IMR-90 (cell line): ENCODE measurements around the gene IL36B. TPM values are rescaled to one million over a fixed set of nuclear protein-coding genes. Genes with fewer than 3 reads are reported as not detected.

Experiments used
- ATAC-seq: fragments of 200-7000 bp; cut with Tn5 transposase; 2 replicates; pipeline ENCODE4 v1.9.1; 2020; ENCODE audit warnings: low read depth, mild to moderate bottlenecking, moderate library complexity
- BruUV-seq: library from RNA; stranded (reverse); fragments of 400-500 nt; replicated peaks from 2 replicates; lab custom pipeline; 2021; lab: Mats Ljungman, UMichigan
- CTCF ChIA-PET: fragments of 300-600 bp; formaldehyde crosslinking; extraction: SDS; loops from one replicate; lab custom pipeline; 2021; ENCODE audit warnings: antibody characterized with exemption; lab: Yijun Ruan, JAX
- POLR2A ChIA-PET: fragments of 300-600 bp; sonication (Branson Sonifier 250); formaldehyde crosslinking; loops from one replicate; lab custom pipeline; 2022; ENCODE audit warnings: antibody characterized with exemption; ENCODE audit not compliant: unreplicated experiment; lab: Charles Lee
- DNase-seq: peaks from one replicate; pipeline ENCODE4 v3.0.0; 2013
- H2AFZ ChIP-seq: replicated peaks from 2 replicates; pipeline ENCODE3; 2013; ENCODE audit warnings: low read length, mild to moderate bottlenecking; ENCODE audit not compliant: poor library complexity
- H2AK5ac ChIP-seq: 2 replicates; pipeline ENCODE4 v1.6.1; 2013; ENCODE audit warnings: low read depth, low read length, inconsistent platforms
- H2AK9ac ChIP-seq: replicated peaks from 2 replicates; pipeline ENCODE3; 2013; ENCODE audit warnings: mild to moderate bottlenecking, low read depth, low read length, moderate library complexity; ENCODE audit not compliant: poor library complexity
- H2BK120ac ChIP-seq: 2 replicates; pipeline ENCODE4 v1.6.1; 2013; ENCODE audit warnings: low read depth, low read length, inconsistent platforms
- H2BK15ac ChIP-seq: 3 replicates; pipeline ENCODE4 v1.6.1; 2013; ENCODE audit warnings: low read depth, low read length, inconsistent platforms
- H2BK20ac ChIP-seq: 2 replicates; pipeline ENCODE4 v1.6.1; 2013; ENCODE audit warnings: low read depth, mild to moderate bottlenecking, inconsistent platforms, low read length, moderate library complexity
- H2BK5ac ChIP-seq: 2 replicates; pipeline ENCODE4 v1.6.1; 2013; ENCODE audit warnings: mild to moderate bottlenecking, low read depth, low read length, inconsistent platforms; ENCODE audit not compliant: poor library complexity, severe bottlenecking
- H3K14ac ChIP-seq: replicated peaks from 2 replicates; pipeline ENCODE4 v1.6.1; 2013; ENCODE audit warnings: low read depth, low read length, inconsistent platforms
- H3K18ac ChIP-seq: 2 replicates; pipeline ENCODE4 v1.6.1; 2013; ENCODE audit warnings: low read depth, low read length, control low read depth
- H3K23ac ChIP-seq: 2 replicates; pipeline ENCODE4 v1.6.1; 2013; ENCODE audit warnings: low read depth, low read length, inconsistent platforms
- H3K27ac ChIP-seq: 2 replicates; pipeline ENCODE4 v1.5.1; 2013; ENCODE audit warnings: mild to moderate bottlenecking, control low read depth, low read length; ENCODE audit not compliant: insufficient read depth
- H3K27me3 ChIP-seq: 2 replicates; pipeline ENCODE4 v1.6.1; 2013; ENCODE audit warnings: low read length; ENCODE audit not compliant: control insufficient read depth, insufficient read depth
- H3K36me3 ChIP-seq: 2 replicates; pipeline ENCODE4 v1.6.1; 2013; ENCODE audit warnings: low read length, mixed read lengths; ENCODE audit not compliant: control insufficient read depth, insufficient read depth
- H3K4ac ChIP-seq: 2 replicates; pipeline ENCODE4 v1.6.1; 2013; ENCODE audit warnings: low read depth, low read length, inconsistent platforms
- H3K4me1 ChIP-seq: 2 replicates; pipeline ENCODE4 v1.6.1; 2013; ENCODE audit warnings: low read length, mixed read lengths; ENCODE audit not compliant: control insufficient read depth, insufficient read depth
- H3K4me2 ChIP-seq: 2 replicates; pipeline ENCODE4 v1.6.1; 2013; ENCODE audit warnings: low read depth, mild to moderate bottlenecking, control low read depth, low read length, moderate library complexity
- H3K4me3 ChIP-seq: 2 replicates; pipeline ENCODE4 v1.5.1; 2013; ENCODE audit warnings: low read depth, mild to moderate bottlenecking, control low read depth, low read length, moderate library complexity; ENCODE audit not compliant: insufficient read depth
- H3K56ac ChIP-seq: 2 replicates; pipeline ENCODE4 v1.6.1; 2013; ENCODE audit warnings: low read length, inconsistent platforms; ENCODE audit not compliant: insufficient read depth; ENCODE audit errors: extremely low read depth
- H3K79me1 ChIP-seq, 2 experiments: 2 replicates each; pipeline ENCODE4 v1.6.1; 2013; ENCODE audit warnings: low read length in 2 of 2, inconsistent platforms in 1 of 2, low read depth in 1 of 2
- H3K9ac ChIP-seq: 2 replicates; pipeline ENCODE4 v1.6.1; 2013; ENCODE audit warnings: low read depth, low read length, control low read depth
- H3K9me1 ChIP-seq: 2 replicates; pipeline ENCODE4 v1.6.1; 2013; ENCODE audit warnings: low read length, inconsistent platforms; ENCODE audit not compliant: insufficient read depth
- H3K9me3 ChIP-seq: 2 replicates; pipeline ENCODE4 v1.6.1; 2013; ENCODE audit warnings: low read length; ENCODE audit not compliant: control insufficient read depth, insufficient read depth
- H4K20me1 ChIP-seq: 2 replicates; pipeline ENCODE4 v1.6.1; 2013; ENCODE audit warnings: low read length, inconsistent platforms; ENCODE audit not compliant: insufficient read depth
- H4K5ac ChIP-seq: 2 replicates; pipeline ENCODE4 v1.6.1; 2013; ENCODE audit warnings: mild to moderate bottlenecking, low read depth, low read length, control low read depth
- H4K8ac ChIP-seq, 2 experiments: 2 replicates each; pipeline ENCODE4 v1.6.1; 2013; ENCODE audit warnings: low read depth in 2 of 2, low read length in 2 of 2, control low read depth in 1 of 2, inconsistent platforms in 1 of 2
- H4K91ac ChIP-seq: 2 replicates; pipeline ENCODE4 v1.6.1; 2013; ENCODE audit warnings: low read depth, low read length, inconsistent platforms; ENCODE audit not compliant: insufficient read depth
- BHLHE40 ChIP-seq: fragments of 150-350 bp; IDR thresholded peaks from 2 replicates; pipeline ENCODE4 v1.6.1; 2016; ENCODE audit warnings: mild to moderate bottlenecking, low read depth, low read length
- CEBPB ChIP-seq: IDR thresholded peaks from 2 replicates; pipeline ENCODE4 v1.6.1; 2012; ENCODE audit warnings: low read depth, low read length, improper control_type of control experiment
- CHD1 ChIP-seq: IDR thresholded peaks from 2 replicates; pipeline ENCODE4 v1.6.1; 2012; ENCODE audit warnings: low read depth, low read length, improper control_type of control experiment
- FOS ChIP-seq: fragments of 150-350 bp; IDR thresholded peaks from 2 replicates; pipeline ENCODE4 v1.6.1; 2016; ENCODE audit warnings: low read depth, low read length
- MAFK ChIP-seq: IDR thresholded peaks from 2 replicates; pipeline ENCODE4 v1.6.1; 2012; ENCODE audit warnings: low read depth, low read length, improper control_type of control experiment
- MAZ ChIP-seq: IDR thresholded peaks from 2 replicates; pipeline ENCODE4 v1.6.1; 2012; ENCODE audit warnings: low read depth, mild to moderate bottlenecking, low read length, improper control_type of control experiment, moderate library complexity, borderline replicate concordance
- MXI1 ChIP-seq: IDR thresholded peaks from 2 replicates; pipeline ENCODE4 v1.6.1; 2012; ENCODE audit warnings: low read depth, mild to moderate bottlenecking, low read length, moderate library complexity, borderline replicate concordance
- NFE2L2 ChIP-seq: fragments of 150-350 bp; IDR thresholded peaks from 2 replicates; pipeline ENCODE4 v1.6.1; 2016; ENCODE audit warnings: low read depth, mild to moderate bottlenecking, low read length
- POLR2A ChIP-seq: IDR thresholded peaks from 2 replicates; pipeline ENCODE4 v1.6.1; 2012; ENCODE audit warnings: mild to moderate bottlenecking, low read depth, low read length
- RAD21 ChIP-seq: IDR thresholded peaks from 2 replicates; pipeline ENCODE4 v1.6.1; 2012; ENCODE audit warnings: low read length, improper control_type of control experiment
- RCOR1 ChIP-seq: IDR thresholded peaks from 2 replicates; pipeline ENCODE4 v1.6.1; 2012; ENCODE audit warnings: mild to moderate bottlenecking, low read length, improper control_type of control experiment; ENCODE audit not compliant: insufficient replicate concordance
- RFX5 ChIP-seq: IDR thresholded peaks from 2 replicates; pipeline ENCODE4 v1.8.0; 2012; ENCODE audit warnings: low read depth, mild to moderate bottlenecking, low read length, moderate library complexity
- SMC3 ChIP-seq: fragments of 150-350 bp; IDR thresholded peaks from 2 replicates; pipeline ENCODE4 v1.6.1; 2016; ENCODE audit warnings: low read depth, mild to moderate bottlenecking, antibody characterized with exemption, low read length, moderate library complexity
- USF2 ChIP-seq: fragments of 150-350 bp; IDR thresholded peaks from 2 replicates; pipeline ENCODE4 v1.6.1; 2017; ENCODE audit warnings: mild to moderate bottlenecking, antibody characterized with exemption, low read length, low read depth
- WGBS, 2 experiments: methylation state at CpG; one replicate each; pipeline versions ENCODE4 v1.1.5 to v1.1.7; 2013; ENCODE audit warnings: missing lambda C conversion rate in 2 of 2; ENCODE audit not compliant: insufficient read length in 1 of 2; ENCODE audit errors: extremely low coverage in 2 of 2; 5-methylcytosine and 5-hydroxymethylcytosine counted together
- dilution Hi-C: fragments of 300-500 bp; cut with HindIII; formaldehyde crosslinking; loops from one replicate; pipeline ENCODE4 v1.14.3; 2018; ENCODE audit warnings: low sequenced_read_pairs; ENCODE audit not compliant: unreplicated experiment
- in situ Hi-C: fragments of 300-500 bp; cut with MboI; formaldehyde crosslinking; loops from 3 replicates; pipeline ENCODE4 v1.14.3; 2019; ENCODE audit warnings: low sequenced_read_pairs, inconsistent platforms, mixed read lengths
- intact Hi-C: fragments of 100-400 bp; cut with micrococcal nuclease; formaldehyde crosslinking; loops from 2 replicates; pipeline ENCODE4 v1.10.0; 2022
- polyA plus RNA-seq, 3 experiments: library from polyadenylated mRNA; depleted of rRNA; stranded (reverse); fragments of >200 nt; gene quantifications; 2 replicates each; pipeline ENCODE4 v1.2.3, GENCODE V29; 2012; ENCODE audit warnings: low replicate concordance in 1 of 3
- total RNA-seq: library from RNA; depleted of rRNA; stranded (reverse); fragments of >200 nt; gene quantifications from 2 replicates; pipeline ENCODE4 v1.2.3, GENCODE V29; 2012
- TF ChIP-seq, protein P1 (sequence below): conservative IDR thresholded peaks from 2 replicates; pipeline ENCODE4 v1.5.1; 2012; ENCODE audit warnings: mild to moderate bottlenecking, low read depth, low read length, improper control_type of control experiment
- TF ChIP-seq, protein P2 (sequence below): fragments of 150-350 bp; IDR thresholded peaks from 2 replicates; pipeline ENCODE4 v1.6.1; 2016; ENCODE audit warnings: low read depth, mild to moderate bottlenecking, low read length, moderate library complexity, borderline replicate concordance

Gene IL36B
- total and polyA plus RNA-seq, 2 of the 4 experiments (the other 2 are of a cell fraction) = not detected

DNA sequence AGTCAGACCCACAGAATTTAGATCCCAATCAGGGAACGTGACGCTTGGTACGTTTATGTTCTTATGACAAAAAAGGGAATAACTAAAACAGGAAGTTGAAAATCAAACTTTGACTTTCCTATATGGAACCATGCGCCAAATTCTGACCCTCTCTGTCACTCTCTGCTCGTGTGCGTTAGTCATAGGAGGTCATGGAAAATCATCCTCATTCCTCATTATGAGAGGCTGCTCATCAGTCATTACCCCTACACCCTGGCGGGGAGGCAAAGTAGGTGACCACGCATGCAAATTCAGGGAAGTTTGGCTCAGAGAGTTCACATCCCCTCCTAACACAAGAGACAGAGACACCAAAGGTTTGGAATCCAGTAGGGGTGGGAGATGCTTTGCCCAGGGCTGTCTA lies 30.6 kb upstream of the IL36B start:
- H3K9me1 ChIP-seq = no peaks in the 10 kb centered on the region

More for the DNA sequence above, 30.6 kb upstream of the IL36B start:
- H3K56ac ChIP-seq = no peak overlapping the region
- no peak overlapping the region for H2AK9ac ChIP-seq
- BruUV-seq = no TSS peak
- ATAC-seq (no peak), DNase-seq (no peak)
- H4K8ac ChIP-seq = no peak overlapping the region
- ChIA-PET POLR2A (no interaction called here), CTCF (no interaction called here)
- no CpG with 5 or more reads among the region's 8 CpGs for WGBS, 2 experiments
- H3K4me2 ChIP-seq = no peak overlapping the region
- no peak overlapping the region for H3K27ac ChIP-seq
- H2BK5ac ChIP-seq = no peak overlapping the region
- no peak overlapping the region for H3K18ac ChIP-seq
- no peak overlapping the region for H3K23ac ChIP-seq
- H4K5ac ChIP-seq = no peak overlapping the region
- H2BK120ac ChIP-seq = no peak overlapping the region
- no peak overlapping the region for H2BK15ac ChIP-seq
- no peaks in the 10 kb centered on the region for H3K79me1 ChIP-seq
- H3K27me3 ChIP-seq = peaks cover 8% of the 10 kb centered on the region
- no peaks in the 10 kb centered on the region for H4K20me1 ChIP-seq
- in situ Hi-C loops (no loop called here), intact Hi-C loops (no loop called here), dilution Hi-C loops (no loop called here)
- H2AFZ ChIP-seq = no peak overlapping the region
- TF ChIP-seq POLR2A (no peak), SMC3 (no peak), RAD21 (no peak), CEBPB (no peak), USF2 (no peak), RFX5 (no peak), CHD1 (no peak), RCOR1 (no peak), BHLHE40 (no peak), MAZ (no peak), NFE2L2 (no peak), FOS (no peak), MXI1 (no peak), MAFK (no peak)
- TF ChIP-seq, protein P1, sequence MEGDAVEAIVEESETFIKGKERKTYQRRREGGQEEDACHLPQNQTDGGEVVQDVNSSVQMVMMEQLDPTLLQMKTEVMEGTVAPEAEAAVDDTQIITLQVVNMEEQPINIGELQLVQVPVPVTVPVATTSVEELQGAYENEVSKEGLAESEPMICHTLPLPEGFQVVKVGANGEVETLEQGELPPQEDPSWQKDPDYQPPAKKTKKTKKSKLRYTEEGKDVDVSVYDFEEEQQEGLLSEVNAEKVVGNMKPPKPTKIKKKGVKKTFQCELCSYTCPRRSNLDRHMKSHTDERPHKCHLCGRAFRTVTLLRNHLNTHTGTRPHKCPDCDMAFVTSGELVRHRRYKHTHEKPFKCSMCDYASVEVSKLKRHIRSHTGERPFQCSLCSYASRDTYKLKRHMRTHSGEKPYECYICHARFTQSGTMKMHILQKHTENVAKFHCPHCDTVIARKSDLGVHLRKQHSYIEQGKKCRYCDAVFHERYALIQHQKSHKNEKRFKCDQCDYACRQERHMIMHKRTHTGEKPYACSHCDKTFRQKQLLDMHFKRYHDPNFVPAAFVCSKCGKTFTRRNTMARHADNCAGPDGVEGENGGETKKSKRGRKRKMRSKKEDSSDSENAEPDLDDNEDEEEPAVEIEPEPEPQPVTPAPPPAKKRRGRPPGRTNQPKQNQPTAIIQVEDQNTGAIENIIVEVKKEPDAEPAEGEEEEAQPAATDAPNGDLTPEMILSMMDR = no peak
- TF ChIP-seq, protein P2, sequence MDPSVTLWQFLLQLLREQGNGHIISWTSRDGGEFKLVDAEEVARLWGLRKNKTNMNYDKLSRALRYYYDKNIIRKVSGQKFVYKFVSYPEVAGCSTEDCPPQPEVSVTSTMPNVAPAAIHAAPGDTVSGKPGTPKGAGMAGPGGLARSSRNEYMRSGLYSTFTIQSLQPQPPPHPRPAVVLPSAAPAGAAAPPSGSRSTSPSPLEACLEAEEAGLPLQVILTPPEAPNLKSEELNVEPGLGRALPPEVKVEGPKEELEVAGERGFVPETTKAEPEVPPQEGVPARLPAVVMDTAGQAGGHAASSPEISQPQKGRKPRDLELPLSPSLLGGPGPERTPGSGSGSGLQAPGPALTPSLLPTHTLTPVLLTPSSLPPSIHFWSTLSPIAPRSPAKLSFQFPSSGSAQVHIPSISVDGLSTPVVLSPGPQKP = no peak
- H3K14ac ChIP-seq = no peak overlapping the region
- H3K36me3 ChIP-seq = no peaks in the 10 kb centered on the region
- no peak overlapping the region for H2AK5ac ChIP-seq
- H4K91ac ChIP-seq = no peak overlapping the region
- no peak overlapping the region for H3K4ac ChIP-seq
- H3K4me3 ChIP-seq = no peak overlapping the region
- no peak overlapping the region for H3K9ac ChIP-seq
- H3K9me3 ChIP-seq = no peaks in the 10 kb centered on the region
- no peaks in the 10 kb centered on the region for H3K4me1 ChIP-seq
- H2BK20ac ChIP-seq = no peak overlapping the region
